MM.1S (cell line): ENCODE measurements around the gene MLANA.

Source experiments
- DNase-seq: peaks from one replicate; pipeline ENCODE4 v3.0.0-alpha.2; 2015
- H2AFZ ChIP-seq: fragments of 300-600 bp; sonication (generic); 2 replicates; pipeline ENCODE4 v1.6.0; 2016; ENCODE audit warnings: antibody characterized with exemption, low read length
- H3F3A ChIP-seq: fragments of 300-600 bp; sonication (generic); 2 replicates; pipeline ENCODE4 v1.6.1; 2016; ENCODE audit warnings: mild to moderate bottlenecking, antibody characterized with exemption, low read length, moderate library complexity, mixed read lengths; ENCODE audit not compliant: insufficient read depth
- H3K27ac ChIP-seq: fragments of 300-600 bp; sonication (generic); 2 replicates; pipeline ENCODE4 v1.5.1; 2016; ENCODE audit warnings: mild to moderate bottlenecking, low read length
- H3K27me3 ChIP-seq: fragments of 300-600 bp; sonication (generic); replicated peaks from 2 replicates; pipeline ENCODE4 v1.6.0; 2016; ENCODE audit warnings: low read length; ENCODE audit not compliant: insufficient read depth
- H3K36me3 ChIP-seq: fragments of 300-600 bp; sonication (generic); replicated peaks from 2 replicates; pipeline ENCODE4 v1.6.1; 2016; ENCODE audit warnings: mild to moderate bottlenecking, low read length, mixed read lengths; ENCODE audit not compliant: insufficient read depth
- H3K4me1 ChIP-seq: fragments of 300-600 bp; sonication (generic); 2 replicates; pipeline ENCODE4 v1.6.1; 2016; ENCODE audit warnings: low read length, mixed read lengths
- H3K4me2 ChIP-seq: fragments of 300-600 bp; sonication (generic); 2 replicates; pipeline ENCODE4 v1.6.0; 2016; ENCODE audit warnings: low read depth, low read length
- H3K4me3 ChIP-seq: fragments of 300-600 bp; sonication (generic); 2 replicates; pipeline ENCODE4 v1.5.1; 2016; ENCODE audit warnings: low read length, mixed read lengths
- H3K79me2 ChIP-seq: fragments of 300-600 bp; sonication (generic); 2 replicates; pipeline ENCODE4 v1.6.1; 2016; ENCODE audit warnings: mixed run types, low read length, mixed read lengths
- H3K9ac ChIP-seq: fragments of 300-600 bp; sonication (generic); 2 replicates; pipeline ENCODE4 v1.6.1; 2016; ENCODE audit warnings: low read length, mixed read lengths
- H3K9me2 ChIP-seq: fragments of 300-600 bp; sonication (generic); replicated peaks from 2 replicates; pipeline ENCODE4 v1.6.1; 2016; ENCODE audit warnings: mild to moderate bottlenecking, low read length, mixed read lengths; ENCODE audit not compliant: insufficient read depth
- H3K9me3 ChIP-seq: fragments of 300-600 bp; sonication (generic); replicated peaks from 2 replicates; pipeline ENCODE4 v1.6.1; 2016; ENCODE audit warnings: mild to moderate bottlenecking, low read length, mixed read lengths; ENCODE audit not compliant: insufficient read depth
- H4K20me1 ChIP-seq: fragments of 300-600 bp; sonication (generic); 2 replicates; pipeline ENCODE4 v1.6.1; 2016; ENCODE audit warnings: mild to moderate bottlenecking, low read length, moderate library complexity, mixed read lengths; ENCODE audit not compliant: insufficient read depth
- EZH2 ChIP-seq: fragments of 300-600 bp; sonication (generic); optimal IDR thresholded peaks from 2 replicates; pipeline ENCODE3; 2017; ENCODE audit warnings: low read depth, mild to moderate bottlenecking, antibody characterized with exemption, low read length, mixed read lengths
- EZH2phosphoT487 ChIP-seq: fragments of 300-600 bp; sonication (generic); IDR thresholded peaks from 2 replicates; pipeline ENCODE4 v1.6.1; 2018; ENCODE audit warnings: antibody characterized with exemption, low read length
- TF ChIP-seq, protein P1 (sequence below): fragments of 300-600 bp; sonication (generic); IDR thresholded peaks from 2 replicates; pipeline ENCODE4 v1.5.1; 2016; ENCODE audit warnings: antibody characterized with exemption, low read length, mixed read lengths

MLANA gene

DNA sequence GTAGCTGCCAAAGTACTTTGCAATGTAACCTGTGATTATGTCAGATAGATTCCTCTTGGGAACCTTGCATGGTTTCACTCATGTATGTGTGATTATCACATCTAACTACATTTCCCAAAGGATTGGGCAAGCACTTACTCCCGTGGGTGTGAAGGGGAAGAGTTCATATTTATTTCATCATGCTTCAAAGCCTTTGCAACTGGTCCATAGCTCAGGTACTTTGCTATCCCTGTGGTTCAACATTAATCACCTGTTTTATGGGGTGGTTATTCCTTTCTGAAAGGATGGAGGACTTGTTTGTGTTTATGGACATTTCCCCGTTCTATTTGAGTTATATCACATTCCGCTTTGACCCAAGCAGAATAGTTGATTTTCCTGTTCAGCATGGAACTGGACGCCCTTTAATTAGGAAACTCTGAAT is 44.2 kb upstream of the MLANA start:
- no peaks in the 10 kb centered on the region for H4K20me1 ChIP-seq
- H3K79me2 ChIP-seq = no peaks in the 10 kb centered on the region
- no peaks in the 10 kb centered on the region for H3K27me3 ChIP-seq
- H3K4me2 ChIP-seq = no peak overlapping the region
- no peaks in the 10 kb centered on the region for H3K36me3 ChIP-seq
- H3K4me3 ChIP-seq = no peak overlapping the region
- DNase-seq = no peak
- no peak for TF ChIP-seq EZH2phosphoT487
- TF ChIP-seq, protein P1, sequence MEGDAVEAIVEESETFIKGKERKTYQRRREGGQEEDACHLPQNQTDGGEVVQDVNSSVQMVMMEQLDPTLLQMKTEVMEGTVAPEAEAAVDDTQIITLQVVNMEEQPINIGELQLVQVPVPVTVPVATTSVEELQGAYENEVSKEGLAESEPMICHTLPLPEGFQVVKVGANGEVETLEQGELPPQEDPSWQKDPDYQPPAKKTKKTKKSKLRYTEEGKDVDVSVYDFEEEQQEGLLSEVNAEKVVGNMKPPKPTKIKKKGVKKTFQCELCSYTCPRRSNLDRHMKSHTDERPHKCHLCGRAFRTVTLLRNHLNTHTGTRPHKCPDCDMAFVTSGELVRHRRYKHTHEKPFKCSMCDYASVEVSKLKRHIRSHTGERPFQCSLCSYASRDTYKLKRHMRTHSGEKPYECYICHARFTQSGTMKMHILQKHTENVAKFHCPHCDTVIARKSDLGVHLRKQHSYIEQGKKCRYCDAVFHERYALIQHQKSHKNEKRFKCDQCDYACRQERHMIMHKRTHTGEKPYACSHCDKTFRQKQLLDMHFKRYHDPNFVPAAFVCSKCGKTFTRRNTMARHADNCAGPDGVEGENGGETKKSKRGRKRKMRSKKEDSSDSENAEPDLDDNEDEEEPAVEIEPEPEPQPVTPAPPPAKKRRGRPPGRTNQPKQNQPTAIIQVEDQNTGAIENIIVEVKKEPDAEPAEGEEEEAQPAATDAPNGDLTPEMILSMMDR = no peak
- no peak for TF ChIP-seq EZH2
- no peaks in the 10 kb centered on the region for H3F3A ChIP-seq
- H3K9ac ChIP-seq = no peak overlapping the region
- H2AFZ ChIP-seq = no peak overlapping the region
- no peaks in the 10 kb centered on the region for H3K9me3 ChIP-seq
- H3K4me1 ChIP-seq = peaks cover 5% of the 10 kb centered on the region
- H3K9me2 ChIP-seq = no peaks in the 10 kb centered on the region
- H3K27ac ChIP-seq = no peak overlapping the region

DNA sequence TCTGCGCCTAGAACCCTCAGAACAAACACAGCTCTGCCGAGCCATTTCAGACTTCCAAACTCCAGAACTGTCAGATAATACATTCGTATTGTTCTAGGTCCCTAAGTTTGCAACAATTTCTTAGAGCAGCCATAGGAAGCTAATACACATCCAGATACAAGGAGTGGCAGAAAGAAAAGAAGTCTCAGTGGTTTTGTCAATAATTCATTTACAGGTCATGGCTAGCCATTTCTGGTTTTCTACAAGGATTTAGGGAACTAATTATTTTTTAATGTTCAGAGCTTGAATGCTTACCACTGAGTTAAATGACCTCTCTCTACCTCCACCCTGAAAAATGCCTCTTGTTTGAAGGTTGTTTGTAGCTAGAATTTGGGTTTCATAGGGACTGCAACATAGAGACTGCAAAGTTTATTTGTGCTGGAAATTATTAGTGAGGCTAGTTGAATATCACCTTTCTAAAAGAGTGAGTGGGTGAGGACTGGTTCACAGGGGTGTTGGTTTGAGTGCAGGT is 42.3 kb upstream of the MLANA start:
- Histone ChIP-seq H3K9me2 (no peaks in the 10 kb centered on the region), H3K27me3 (no peaks in the 10 kb centered on the region), H3K4me2 (no peak overlapping the region), H3F3A (no peaks in the 10 kb centered on the region), H2AFZ (no peak overlapping the region), H3K9me3 (no peaks in the 10 kb centered on the region), H3K36me3 (no peaks in the 10 kb centered on the region), H3K27ac (no peak overlapping the region), H4K20me1 (no peaks in the 10 kb centered on the region), H3K4me1 (peaks cover 10% of the 10 kb centered on the region), H3K9ac (no peak overlapping the region), H3K4me3 (no peak overlapping the region), H3K79me2 (no peaks in the 10 kb centered on the region)
- DNase-seq = no peak
- TF ChIP-seq, protein P1 = no peak
- TF ChIP-seq EZH2 (no peak), EZH2phosphoT487 (no peak)

DNA sequence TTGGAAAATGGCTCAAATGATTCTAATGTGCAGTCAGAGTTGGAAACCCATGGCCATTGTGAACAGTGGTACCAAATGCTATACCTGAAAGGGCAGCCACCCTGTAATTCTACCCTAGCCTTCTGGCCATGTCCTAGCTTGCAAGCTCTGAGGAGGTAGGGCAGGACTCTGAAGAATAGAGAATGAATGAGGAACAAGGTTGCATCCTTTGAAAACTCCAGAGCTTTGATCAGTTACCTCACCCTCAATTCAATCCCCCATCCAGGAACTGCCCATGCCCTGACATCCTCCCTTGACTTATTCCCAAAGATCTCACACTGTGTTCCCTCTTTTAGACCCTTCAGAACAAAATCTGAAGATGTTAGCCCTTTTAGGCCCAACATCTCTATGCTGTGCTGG is 40.0 kb upstream of the MLANA start:
- Histone ChIP-seq H2AFZ (no peak overlapping the region), H3K9me3 (no peaks in the 10 kb centered on the region), H3K27ac (no peak overlapping the region), H3F3A (no peaks in the 10 kb centered on the region), H3K27me3 (no peaks in the 10 kb centered on the region), H3K79me2 (no peaks in the 10 kb centered on the region), H4K20me1 (no peaks in the 10 kb centered on the region), H3K9ac (no peak overlapping the region), H3K36me3 (no peaks in the 10 kb centered on the region), H3K4me2 (no peak overlapping the region), H3K4me3 (no peak overlapping the region), H3K9me2 (no peaks in the 10 kb centered on the region), H3K4me1 (peaks cover 6% of the 10 kb centered on the region)
- TF ChIP-seq EZH2 (no peak), EZH2phosphoT487 (no peak)
- TF ChIP-seq, protein P1 = no peak
- no peak for DNase-seq
